GM21381 (cell line): Measurements from ENCODE around the gene BAIAP3.
"Not testable (repeated sequence)": the region's sequence is repeated elsewhere in the genome, so short reads cannot be mapped to it uniquely, and the experiment has no call there.

ENCODE experiments used
- ATAC-seq: cut with Tn5 transposase; IDR thresholded peaks from one replicate; pipeline ENCODE4 v1.9.1; 2021; ENCODE audit warnings: mild to moderate bottlenecking, moderate library complexity; ENCODE audit not compliant: unreplicated experiment

The BAIAP3 gene

GRCh38 chr16:1333149-1333812 is at the start of gene BAIAP3:
Gene BAIAP3, plus strand, starts transcription at chr16:1333645. Its CDS starts 4,905 bp downstream, at chr16:1338550.
- ATAC-seq = no peak

GRCh38 chr16:1283996-1284616 is 49.3 kb upstream of the BAIAP3 start:
- no peak for ATAC-seq

GRCh38 chr16:1285669-1286512 is 47.6 kb upstream of the BAIAP3 start:
- no peak for ATAC-seq

GRCh38 chr16:1286513-1287094 is 46.8 kb upstream of the BAIAP3 start:
- ATAC-seq = no peak

GRCh38 chr16:1287982-1288670 is 45.3 kb upstream of the BAIAP3 start:
- no peak for ATAC-seq

GRCh38 chr16:1288813-1289476 is 44.5 kb upstream of the BAIAP3 start:
- no peak for ATAC-seq

GRCh38 chr16:1289477-1289866 is 44.0 kb upstream of the BAIAP3 start:
- no peak for ATAC-seq

- ATAC-seq = no peak
Measured at GRCh38 chr16:1290063-1290501, 43.4 kb upstream of the BAIAP3 start.

- no peak for ATAC-seq
Measured at GRCh38 chr16:1290860-1291575, 42.4 kb upstream of the BAIAP3 start.

- ATAC-seq = no peak
Measured at GRCh38 chr16:1291576-1291974, 41.9 kb upstream of the BAIAP3 start.

GRCh38 chr16:1292208-1292607 is 41.2 kb upstream of the BAIAP3 start:
- ATAC-seq = not testable (repeated sequence)

- not testable (repeated sequence) for ATAC-seq
Measured at GRCh38 chr16:1292808-1293207, 40.6 kb upstream of the BAIAP3 start.

- ATAC-seq = no peak
Measured at GRCh38 chr16:1293921-1294656, 39.4 kb upstream of the BAIAP3 start.

GRCh38 chr16:1295465-1295864 is 38.0 kb upstream of the BAIAP3 start:
- ATAC-seq = no peak

GRCh38 chr16:1296688-1297017 is 36.8 kb upstream of the BAIAP3 start:
- ATAC-seq = not testable (repeated sequence)

GRCh38 chr16:1297018-1297696 is 36.3 kb upstream of the BAIAP3 start:
- no peak for ATAC-seq

- no peak for ATAC-seq
Measured at GRCh38 chr16:1298406-1298805, 35.0 kb upstream of the BAIAP3 start.
